ENCODE measurements around the gene SLC6A3.

SLC6A3 gene

DNA sequence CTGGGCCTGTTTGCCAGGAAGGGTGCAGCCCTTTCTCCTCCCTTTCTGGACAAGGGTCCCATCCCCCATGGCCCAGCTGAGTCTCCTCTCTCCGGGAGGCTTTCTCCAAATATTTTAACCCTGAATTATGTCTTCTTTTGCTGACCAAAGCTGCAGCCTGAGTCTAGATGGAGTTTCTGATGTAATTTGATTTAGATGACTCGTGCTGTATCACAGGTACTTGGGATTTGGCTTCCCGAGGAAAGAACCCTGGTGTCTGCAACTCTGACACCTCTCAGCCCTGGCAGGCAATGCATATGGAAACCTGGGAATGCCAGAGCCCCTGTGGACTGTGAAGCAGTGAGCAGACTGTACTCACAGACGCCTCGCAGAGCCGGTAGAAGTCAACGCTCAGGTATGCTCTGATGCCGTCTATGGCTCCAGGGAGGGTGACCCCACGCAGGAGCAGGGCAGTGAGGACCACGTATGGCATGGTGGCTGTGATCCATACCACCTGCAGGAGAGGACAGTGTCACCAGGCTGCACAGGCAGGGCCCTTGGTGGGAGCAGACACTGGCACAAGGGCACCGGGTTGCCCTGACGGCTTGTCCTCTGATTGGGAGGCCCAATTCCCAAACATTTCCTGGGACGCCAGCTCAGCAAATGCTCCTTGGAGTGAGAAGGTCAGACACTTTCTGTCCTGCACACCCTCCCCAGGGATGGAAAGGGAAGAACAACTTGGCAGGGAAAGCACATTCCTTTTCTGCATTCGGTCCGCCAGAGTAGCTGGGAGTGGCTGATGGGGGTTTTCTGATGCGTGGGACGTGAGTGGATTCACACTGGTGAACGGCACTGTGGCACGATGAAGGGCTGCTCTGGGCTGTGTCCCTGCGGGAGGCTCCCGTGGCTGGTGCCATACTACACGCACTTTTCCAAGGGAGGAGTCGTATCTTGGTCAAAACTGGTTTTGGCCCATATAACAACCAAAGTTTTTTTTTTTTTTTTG, 24.7 kb downstream of the SLC6A3 start:
- no peak for DNase-seq (ENCODE audit: low read depth)

DNA sequence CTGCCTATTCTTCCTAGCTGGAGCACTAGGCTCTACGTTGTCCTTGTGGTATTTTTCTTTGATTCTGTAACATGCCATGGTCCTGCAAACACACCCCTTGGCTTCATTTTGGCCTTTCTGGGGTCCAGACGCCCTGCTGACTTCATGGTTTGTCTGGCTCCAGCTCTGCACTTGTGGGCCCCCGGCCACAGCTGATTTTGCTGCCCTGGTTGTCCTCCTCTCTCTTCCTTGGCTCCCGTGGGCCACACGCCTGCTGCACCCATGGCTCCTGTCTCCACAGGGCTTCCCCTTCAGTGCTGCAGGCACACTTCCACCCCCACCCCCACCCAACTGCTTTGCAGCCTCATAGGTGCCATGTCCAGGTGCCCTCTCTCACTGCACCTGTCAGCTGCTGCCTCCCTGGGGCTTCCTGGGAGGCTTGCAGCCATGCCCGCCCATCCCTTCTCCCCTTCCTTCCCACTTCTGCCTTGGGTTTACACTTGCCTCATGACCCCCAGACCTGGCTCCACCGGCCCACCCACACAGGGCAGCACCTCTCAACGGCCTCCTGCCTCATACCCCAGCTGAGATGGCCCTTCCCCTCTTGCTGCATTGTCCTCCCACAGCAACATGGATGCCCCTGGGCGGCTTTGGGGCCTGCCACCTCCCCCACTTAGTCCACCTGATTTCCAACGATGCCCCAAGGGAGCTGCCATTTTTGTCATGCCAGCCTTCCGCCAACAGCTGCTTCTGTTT, 25.6 kb downstream of the SLC6A3 start:
- DNase-seq (ENCODE audit: low read depth), result no peak

DNA sequence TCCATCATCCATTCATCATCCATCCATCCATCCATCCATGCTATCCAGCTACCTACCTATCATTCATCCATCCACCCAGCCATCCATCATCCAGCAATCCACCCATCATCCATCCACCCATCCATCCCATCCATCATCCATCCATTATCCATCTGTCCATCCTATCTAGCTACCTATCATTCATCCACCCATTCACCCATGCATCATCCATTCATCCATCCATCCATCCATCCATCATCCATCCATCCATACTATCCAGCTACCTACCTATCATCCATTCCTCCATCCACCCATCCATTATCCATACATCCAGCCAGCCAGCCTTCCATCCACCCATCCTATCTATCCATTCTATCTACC, 26.3 kb downstream of the SLC6A3 start:
- DNase-seq (ENCODE audit: low read depth), result no peak

DNA sequence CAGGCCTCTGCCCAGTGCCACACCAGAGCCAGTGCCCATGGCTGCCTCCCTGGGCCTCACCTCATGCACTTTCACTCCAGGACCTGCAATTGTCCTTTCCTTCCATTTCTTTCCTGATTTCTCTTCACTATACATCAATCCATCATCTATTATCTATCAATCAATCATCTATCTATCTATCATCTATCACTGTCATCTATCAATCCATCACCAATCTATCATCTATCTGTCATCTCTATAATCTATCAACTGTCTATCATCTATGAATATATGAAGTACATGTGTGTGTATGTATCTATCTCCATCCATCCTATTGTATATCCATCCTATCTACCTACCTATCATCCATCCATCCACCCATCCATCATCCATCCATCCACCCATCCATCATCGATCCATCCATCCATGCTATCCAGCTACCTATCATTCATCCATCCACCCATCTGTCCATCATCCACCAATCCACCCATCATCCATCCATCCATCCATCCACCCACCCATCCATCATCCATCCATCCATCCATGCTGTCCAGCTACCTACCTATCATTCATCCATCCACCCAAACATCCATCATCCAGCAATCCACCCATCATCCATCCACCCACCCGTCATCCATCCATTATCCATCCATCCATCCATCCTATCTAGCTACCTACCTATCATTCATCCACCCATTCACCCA, 26.9 kb downstream of the SLC6A3 start:
- no peak for DNase-seq (ENCODE audit: low read depth)

DNA sequence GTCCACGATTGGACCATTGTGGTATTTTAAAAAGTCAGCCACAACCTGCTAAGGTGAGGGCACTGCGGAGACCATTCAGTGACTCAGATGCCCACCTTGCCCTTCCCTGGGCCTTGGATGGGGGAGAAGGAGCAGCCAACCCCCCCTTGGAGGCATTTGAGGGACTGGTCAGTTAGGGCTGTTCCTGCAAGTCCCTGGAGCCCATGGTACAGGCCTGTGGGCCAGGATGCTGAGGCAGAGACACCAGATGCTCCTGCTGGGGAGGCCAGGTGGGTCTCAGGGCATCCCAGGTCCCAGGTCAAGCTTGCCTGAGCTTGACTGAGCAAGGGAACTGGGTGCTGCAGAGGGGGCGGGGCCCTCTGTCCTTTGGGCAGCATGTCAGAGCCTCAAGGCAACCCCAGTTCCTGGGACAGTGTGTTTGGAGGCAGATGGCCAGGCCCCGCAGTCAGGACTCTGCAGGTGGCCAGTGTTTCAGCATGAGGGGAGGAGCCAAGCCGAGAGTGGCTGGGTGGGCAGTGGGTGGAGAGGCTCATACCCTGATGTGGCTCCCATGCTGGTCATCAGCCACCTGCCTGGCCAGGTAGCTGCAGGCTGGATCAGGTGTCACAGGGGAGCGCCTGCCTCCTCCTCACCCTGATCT, 27.5 kb downstream of the SLC6A3 start:
- DNase-seq (ENCODE audit: low read depth), result no peak

DNA sequence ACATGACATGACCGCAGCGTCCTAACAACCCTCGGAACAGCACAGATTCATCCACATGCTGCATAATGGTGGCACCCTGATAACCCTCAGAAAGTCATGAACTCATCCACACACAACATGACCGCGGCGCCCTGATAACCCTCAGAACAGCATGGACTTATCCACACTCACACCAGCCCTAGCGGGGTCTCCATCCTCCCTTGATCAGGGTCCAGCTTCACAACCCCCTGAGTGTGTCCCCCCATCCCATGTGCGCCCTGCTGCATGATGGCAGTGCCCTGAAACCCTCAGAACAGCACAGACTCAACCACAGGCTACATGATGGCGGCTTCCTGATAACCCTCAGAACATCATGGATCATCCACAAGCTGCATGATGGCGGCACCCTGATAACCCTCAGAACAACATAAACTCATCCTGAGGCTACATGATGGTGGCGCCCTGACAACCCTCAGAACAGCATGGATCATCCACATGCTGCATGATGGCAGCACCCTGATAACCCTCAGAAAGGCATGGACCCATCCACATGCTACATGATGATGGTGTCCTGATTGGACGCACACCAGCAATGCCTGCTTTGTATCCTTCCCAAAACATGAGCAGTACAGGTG, 28.3 kb downstream of the SLC6A3 start:
- no peak for DNase-seq (ENCODE audit: low read depth)

DNA sequence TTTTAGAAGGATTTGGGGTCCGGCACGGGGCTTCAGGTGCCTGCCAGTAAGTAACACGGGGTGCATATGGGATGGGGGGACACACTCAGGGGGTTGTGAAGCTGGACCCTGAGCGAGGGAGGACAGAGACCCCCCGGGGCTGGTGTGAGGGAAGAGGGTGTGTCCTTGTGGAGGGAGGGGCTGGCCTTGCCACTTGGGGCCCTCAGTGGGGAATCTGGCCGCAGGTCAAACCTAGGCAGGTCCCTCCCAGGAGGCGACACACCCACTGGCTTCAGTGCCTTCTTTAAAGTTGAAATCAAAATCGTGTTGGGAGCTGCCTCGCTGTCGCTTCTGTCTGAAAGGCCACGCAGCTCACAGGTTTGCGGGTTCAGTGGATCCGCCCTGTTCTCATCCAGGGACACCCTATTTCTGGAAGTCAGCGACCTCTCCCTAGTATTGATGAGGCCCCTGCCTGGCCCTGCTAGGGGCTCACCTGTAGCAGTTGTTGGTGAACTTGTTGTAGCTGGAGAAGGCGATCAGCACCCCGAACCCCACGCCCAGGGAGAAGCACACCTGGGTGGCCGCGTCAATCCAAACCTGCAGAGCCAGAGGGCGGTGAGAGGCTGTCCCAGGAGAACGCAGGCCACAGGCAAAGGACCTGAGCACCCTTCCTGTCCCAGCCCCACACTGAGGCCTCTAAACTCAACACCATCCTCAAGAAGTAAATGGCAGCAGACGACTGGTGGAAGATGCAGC, 29.4 kb downstream of the SLC6A3 start:
- DNase-seq (ENCODE audit: low read depth), result no peak

DNA sequence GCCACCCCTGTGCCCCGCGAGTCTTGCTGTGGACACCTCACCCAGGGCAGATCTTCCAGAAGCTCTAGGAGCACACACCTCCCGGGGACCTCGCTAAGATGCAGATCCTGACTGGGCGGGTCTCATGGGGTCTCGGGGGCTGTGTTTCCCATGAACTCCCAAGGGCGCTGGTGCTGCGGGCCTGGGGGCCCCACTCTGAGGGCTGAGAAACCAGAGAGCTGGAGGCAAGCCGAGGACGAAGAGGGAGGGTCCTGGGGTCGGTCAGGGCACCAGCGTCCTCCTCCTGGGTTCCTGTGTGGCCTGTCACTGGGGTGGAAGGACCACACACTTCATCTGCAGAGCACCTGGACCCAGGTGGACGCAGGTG, 30.2 kb downstream of the SLC6A3 start:
- DNase-seq (ENCODE audit: low read depth), result no peak

DNA sequence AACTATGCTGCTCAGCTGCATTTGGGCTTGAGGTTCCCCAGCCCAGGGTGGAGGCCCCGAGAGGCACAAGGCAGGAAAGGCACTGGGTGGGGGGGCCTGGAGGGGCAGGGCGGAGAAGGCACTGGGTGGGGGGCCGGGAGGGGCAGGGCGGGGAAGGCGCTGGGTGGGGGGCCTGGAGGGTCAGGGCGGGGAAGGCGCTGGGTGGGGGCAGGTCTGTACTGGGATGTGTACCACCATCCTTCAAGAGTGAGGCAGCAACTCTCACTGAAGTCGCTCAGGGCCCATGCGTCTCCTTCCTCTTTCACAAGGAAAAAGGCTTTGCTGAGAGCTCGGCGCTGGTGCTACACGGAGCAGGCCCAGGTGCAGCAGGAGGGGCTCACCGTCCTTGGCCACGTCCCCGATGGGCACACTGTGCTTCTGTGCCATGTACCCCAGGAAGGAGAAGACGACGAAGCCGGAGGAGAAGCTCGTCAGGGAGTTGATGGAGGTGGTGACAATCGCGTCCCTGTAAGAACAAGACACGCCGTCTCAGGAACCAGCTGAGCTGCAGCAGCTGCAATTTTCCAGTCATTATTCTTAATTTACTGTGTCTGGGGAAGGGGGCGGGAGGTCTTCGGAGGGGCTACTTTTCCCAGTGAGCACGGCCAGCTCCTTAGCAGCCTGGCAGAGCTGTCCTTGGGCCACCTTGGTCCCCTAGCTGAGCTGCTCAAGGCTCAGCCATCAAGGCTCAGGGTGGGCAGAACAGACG, 30.8 kb downstream of the SLC6A3 start:
- DNase-seq (ENCODE audit: low read depth), result no peak

DNA sequence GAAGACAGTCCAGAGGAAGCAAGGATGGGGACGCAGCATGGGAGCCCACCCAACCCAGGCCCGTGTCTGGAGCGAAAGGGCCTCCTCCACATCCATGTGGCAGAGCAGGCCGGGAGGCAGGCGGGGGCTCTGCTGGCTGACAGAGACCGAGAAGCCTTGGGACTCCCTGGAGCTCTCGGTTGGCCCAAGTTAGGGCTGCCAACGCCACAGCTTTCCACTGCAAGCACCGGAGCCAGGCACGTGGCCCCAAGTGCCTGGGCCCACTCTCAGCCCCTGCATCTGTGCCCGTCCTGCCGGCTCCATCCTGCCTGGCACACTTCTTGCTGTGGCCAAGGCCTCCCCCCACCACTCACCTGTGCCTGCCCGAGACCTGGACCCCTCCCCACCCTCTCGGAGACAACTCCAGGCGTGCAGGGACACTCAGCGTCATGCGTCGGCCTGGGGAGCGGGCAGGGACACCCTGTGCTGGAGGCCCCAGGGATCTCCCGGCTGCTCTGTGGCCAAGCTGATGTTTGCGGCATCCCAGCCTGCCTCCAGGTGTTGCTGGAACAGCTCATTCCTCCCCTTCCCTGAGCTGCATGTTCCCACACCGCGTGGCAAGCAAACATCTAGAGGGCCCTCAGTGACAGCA, 31.5 kb downstream of the SLC6A3 start:
- no peak for DNase-seq (ENCODE audit: low read depth)

DNA sequence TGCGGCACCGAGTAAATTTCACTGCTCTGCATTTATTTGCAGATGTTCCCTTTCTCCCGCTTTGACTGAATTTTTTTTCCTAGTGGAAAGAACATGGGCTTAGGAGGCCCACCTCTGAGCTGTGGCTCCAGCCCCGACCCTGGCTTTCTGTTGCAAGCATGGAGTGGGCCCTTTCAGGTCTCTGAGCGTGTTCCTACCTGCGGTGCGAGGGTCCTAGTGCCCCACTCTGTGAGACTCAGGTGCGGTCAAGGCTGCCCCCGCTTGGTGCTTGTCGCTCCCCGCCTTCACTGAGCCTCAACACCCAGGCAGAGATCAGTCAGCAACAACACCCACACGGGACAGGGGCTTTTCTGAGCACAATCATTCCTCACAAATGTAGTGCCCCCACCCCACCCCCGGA, 32.0 kb downstream of the SLC6A3 start:
- DNase-seq (ENCODE audit: low read depth), result no peak

DNA sequence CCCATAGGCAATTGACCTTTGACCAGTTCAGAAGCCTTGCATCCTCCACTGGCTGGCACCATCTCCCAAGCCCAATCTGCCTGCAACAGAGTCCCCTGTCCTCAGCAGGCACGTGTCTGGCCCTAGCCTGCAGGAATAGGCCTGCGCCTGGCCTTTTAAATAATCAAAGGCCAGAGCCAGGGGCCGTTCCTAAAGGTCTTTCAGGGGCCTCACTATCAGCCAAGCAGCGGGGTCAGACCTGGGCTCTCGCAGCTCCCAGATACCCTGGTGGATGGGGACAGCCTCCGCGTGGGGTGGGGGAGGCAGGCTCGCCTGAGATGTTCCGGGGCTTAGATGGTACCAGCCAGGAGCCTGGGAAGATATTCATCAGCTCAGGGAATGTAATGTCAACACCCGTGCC, 32.6 kb downstream of the SLC6A3 start:
- no peak for DNase-seq (ENCODE audit: low read depth)

DNA sequence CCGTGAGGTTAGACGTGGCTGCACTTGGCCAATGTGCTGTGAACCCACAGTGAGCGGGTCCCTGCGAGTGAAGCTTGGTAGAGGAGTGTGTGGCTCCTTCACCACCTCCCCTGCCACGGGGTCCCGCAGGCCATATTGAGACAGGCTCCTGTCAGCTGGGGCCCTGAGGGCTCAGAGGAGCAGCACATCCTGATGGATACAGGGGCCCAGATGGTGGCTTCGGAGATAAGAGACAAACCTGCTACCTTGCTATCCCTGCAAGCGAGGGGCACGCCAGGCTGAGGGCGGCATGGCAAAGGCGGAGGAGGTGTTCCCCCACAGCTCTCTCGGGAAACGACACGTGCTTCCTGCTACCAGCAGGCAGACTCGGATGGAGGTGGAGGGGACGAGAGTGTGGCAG, 33.1 kb downstream of the SLC6A3 start:
- DNase-seq (ENCODE audit: low read depth), result no peak

DNA sequence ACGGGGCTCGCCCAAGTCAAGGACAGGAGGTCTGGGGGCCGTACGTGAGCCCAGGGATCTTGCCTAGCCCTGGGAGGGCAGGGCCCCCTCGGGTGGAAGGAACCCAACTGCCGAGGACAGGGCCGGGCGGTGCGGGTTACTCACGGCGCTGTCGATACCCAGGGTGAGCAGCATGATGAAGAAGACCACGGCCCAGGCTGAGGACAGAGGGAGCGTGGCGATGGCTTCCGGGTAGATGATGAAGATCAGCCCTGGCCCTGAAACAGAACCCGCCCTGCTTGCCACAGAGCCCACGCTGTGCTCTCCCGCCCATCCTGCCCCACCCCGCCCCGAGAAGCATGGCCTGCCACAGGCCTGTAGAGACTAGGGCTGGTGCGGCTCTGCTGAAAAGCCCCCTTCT, 34.1 kb downstream of the SLC6A3 start:
- DNase-seq (ENCODE audit: low read depth), result no peak

DNA sequence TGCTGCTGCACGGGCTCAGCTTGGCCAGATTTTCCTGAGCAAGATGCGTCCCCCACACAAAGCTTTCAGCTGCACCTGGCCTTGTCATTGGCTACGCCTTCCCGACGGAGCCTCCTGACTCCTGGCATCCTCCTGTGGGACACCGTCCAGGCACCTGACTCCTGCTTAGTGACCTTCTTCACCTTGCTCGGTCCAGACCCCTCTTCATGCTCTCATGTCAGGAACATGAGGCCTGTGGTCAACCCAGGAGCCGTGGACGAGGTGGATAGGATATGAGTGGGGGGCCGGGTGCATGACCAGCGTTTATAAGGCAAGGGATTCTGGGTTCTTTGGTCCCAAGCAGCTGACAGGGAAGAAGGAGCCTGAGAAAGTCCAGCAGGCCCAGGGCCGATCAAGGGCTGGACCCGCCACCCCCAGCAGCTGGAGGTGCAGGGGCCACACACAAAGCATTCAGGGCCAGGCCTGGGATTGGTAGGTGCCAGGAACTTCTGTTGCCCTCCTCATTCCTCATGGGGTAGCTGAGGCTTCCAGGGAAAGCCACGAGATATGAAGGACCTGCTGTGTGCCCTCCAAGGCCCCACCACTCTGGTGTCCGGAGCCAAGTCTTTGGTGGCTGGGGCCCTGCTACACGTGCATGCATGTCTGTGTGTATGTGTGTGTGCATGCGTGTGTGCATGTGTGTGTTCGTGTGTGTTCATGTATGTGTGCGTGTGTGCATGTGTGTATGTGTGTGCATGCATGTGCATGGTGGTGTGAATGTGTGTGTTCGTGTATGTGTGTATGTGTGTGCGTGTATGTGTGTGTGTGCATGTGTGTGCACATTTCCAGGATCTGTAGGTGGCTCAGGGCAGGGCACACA, 34.9 kb downstream of the SLC6A3 start:
- DNase-seq (ENCODE audit: low read depth), result no peak

DNA sequence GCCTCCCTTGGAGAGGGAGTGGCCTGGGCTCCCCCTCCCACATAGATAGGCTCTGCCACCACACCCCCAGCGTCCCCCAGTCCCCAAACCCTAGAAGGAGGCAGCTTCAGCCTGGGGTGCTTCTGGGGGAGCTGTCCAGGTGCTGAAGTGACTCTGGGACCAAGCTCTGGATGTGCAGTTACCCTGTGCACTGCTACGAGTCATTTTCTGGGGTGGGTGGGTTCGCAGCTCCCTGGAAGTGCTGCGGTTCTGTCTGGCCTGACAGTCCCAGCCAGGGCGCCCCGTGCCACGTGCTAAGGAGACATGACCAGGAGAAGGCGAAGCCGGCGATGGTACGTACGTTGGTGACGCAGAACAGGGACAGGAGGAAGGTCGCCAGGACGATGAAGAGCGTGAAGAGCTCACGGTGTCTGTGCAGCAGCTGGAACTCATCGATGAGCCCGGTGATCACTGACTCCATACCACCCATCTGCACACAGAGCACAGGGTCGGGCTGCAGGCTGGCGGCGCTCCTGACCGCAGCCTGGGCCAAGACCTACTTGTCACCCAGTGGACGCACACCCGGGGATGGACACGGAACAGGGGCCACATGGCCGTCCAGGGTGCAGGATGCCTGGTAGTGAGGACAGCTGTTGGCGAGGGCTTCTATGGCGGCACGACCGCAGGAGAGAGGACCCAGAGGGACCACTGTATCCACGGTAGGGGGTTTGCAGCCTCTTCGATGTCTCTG, 35.7 kb downstream of the SLC6A3 start:
- no peak for DNase-seq (ENCODE audit: low read depth)

DNA sequence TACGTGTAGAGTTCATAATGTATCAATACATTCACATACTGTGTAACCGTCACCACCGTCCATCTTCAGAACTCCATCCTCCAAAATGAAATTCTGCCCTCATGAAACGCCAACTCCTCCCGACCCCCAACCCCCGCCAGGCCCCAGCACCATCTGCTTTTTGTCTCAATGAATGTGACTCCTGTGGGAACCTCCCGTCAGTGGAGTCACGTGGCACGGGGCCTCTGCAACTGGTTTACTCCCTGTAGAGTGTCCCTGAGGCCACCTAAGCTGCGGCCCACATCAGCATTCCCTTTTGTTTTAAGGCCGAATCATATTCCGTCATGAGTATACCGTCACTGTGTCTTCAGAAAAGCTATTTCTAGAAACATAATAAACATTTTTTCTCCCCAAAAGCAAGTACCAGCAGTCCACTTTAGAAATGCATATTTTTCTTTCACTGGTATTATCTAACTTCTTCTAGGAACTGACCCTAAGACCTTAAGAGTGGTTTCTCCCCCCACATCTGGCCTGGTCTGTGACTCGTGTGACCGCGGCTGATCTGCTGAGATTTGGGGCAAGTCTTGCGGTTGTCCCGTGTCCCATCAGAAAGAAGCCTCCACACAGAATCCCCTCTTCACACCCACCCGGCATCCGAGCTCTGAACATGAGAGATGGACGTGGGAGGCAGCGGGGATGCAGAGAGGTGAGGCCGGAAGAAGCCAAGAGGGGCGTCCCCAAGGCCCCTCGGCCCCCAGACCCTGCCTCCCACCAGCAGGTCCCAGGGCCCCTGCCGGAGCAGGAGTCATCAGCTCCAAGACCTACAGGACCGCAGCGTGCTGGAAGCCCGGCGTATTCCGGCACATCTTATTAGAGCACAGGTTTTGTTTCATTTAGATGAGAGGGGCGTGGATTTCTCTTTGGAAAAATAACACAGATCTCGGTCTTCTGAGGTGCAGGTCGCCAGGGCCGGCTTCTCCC, 38.3 kb downstream of the SLC6A3 start:
- DNase-seq (ENCODE audit: low read depth), result no peak

All from stimulated activated CD8-positive, alpha-beta memory T cell treated with anti-CD3 and anti-CD28 coated beads, Interleukin-7, amount 100 ng/mL, for 24 hours (primary cell).